ENCODE data around the gene CLIC1.

DNA sequence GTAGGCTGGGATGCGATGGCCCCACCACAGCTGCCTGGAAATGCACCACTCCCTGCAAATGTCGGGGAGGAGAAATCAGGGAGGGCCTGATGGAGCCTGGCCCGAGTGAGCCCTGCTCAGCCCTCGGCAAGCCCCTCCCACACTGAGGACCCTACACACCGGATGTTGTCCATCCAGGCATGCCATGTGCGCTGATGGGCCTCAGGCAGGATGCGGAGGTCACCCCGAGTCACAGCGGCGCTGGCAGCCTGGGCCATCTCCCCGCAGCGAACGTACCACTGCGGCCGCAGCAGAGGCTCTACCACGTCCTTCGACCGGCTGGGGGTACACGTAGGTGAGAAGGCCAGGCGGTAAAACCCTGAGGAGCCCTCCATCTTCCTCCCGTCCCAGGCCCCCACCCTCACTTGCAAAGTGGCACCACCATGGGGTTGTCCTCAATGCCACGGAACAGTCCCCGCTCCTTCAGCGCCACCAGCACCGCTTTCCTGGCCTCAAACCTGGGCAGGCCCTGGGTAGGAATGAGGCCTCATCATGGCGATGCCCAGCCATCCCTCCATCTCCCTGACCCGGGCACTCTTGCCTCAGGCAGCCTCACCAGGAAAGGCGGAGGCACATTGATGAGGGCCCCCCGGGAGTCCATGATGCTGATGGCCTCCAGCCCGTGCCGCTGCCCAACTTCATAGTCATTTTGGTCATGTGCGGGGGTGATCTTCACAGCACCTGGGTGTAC is 46.0 kb upstream of the CLIC1 start:
- TF ChIP-seq POLR2A (IDR thresholded peaks at IDR 0.05) (no peak), POLR2AphosphoS5 (IDR thresholded peaks at IDR 0.05) (no peak), EP300 (IDR thresholded peaks at IDR 0.05) (no peak)
- TF ChIP-seq, protein P1, sequence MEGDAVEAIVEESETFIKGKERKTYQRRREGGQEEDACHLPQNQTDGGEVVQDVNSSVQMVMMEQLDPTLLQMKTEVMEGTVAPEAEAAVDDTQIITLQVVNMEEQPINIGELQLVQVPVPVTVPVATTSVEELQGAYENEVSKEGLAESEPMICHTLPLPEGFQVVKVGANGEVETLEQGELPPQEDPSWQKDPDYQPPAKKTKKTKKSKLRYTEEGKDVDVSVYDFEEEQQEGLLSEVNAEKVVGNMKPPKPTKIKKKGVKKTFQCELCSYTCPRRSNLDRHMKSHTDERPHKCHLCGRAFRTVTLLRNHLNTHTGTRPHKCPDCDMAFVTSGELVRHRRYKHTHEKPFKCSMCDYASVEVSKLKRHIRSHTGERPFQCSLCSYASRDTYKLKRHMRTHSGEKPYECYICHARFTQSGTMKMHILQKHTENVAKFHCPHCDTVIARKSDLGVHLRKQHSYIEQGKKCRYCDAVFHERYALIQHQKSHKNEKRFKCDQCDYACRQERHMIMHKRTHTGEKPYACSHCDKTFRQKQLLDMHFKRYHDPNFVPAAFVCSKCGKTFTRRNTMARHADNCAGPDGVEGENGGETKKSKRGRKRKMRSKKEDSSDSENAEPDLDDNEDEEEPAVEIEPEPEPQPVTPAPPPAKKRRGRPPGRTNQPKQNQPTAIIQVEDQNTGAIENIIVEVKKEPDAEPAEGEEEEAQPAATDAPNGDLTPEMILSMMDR (IDR thresholded peaks at IDR 0.05) = no peak
